Endothelial cell of umbilical vein (primary cell): Measurements from ENCODE around the gene POR. TPM values are rescaled to one million over a fixed set of nuclear protein-coding genes. Genes with fewer than 3 reads are reported as not detected.

ENCODE experiments used
- BruUV-seq: library from RNA; stranded (reverse); fragments of 400-500 nt; replicated peaks from 2 replicates; lab custom pipeline; 2021; lab: Mats Ljungman, UMichigan
- CTCF ChIA-PET: fragments of 300-600, 350-600 bp; sonication (Branson Sonifier 250); formaldehyde crosslinking; loops from one replicate; lab custom pipeline; 2021; ENCODE audit warnings: antibody characterized with exemption, inconsistent platforms; lab: Charles Lee
- POLR2A ChIA-PET: fragments of 300-600, 350-600 bp; sonication (Branson Sonifier 250); formaldehyde crosslinking; loops from one replicate; lab custom pipeline; 2021; ENCODE audit warnings: antibody characterized with exemption, inconsistent platforms; lab: Charles Lee
- DNase-seq: peaks from one replicate; pipeline ENCODE4 v3.0.0-alpha.2; 2011; ENCODE audit warnings: low read depth, low spot score
- FAIRE-seq: peaks from 2 replicates; lab custom pipeline; 2011; peaks lifted over from hg19 to GRCh38; lab: Jason Lieb, UNC
- H2AFZ ChIP-seq: 2 replicates; pipeline ENCODE4 v1.6.0; 2012; ENCODE audit warnings: low read depth, low read length, control low read depth, inconsistent platforms
- H3K27ac ChIP-seq: 2 replicates; pipeline ENCODE4 v1.5.1; 2011; ENCODE audit warnings: low read depth, mild to moderate bottlenecking, control low read depth, low read length, moderate library complexity; ENCODE audit not compliant: insufficient read depth
- H3K27me3 ChIP-seq, 2 experiments: 2 replicates each; pipeline versions ENCODE4 v1.6.0 to v1.6.1; 2011; ENCODE audit warnings: low read length in 2 of 2, mixed read lengths in 1 of 2; ENCODE audit not compliant: control insufficient read depth in 2 of 2, insufficient read depth in 2 of 2
- H3K36me3 ChIP-seq, 2 experiments: 2 replicates in 1 of 2; 3 replicates in 1 of 2; pipeline ENCODE4 v1.5.1; 2011; ENCODE audit warnings: low read length in 2 of 2, mild to moderate bottlenecking in 1 of 2, moderate library complexity in 1 of 2; ENCODE audit not compliant: control insufficient read depth in 2 of 2, insufficient read depth in 2 of 2; ENCODE audit errors: extremely low read depth in 1 of 2
- H3K4me1 ChIP-seq: 3 replicates; pipeline ENCODE4 v1.5.1; 2011; ENCODE audit warnings: mild to moderate bottlenecking, low read length; ENCODE audit not compliant: control insufficient read depth, insufficient read depth; ENCODE audit errors: extremely low read depth
- H3K4me2 ChIP-seq: 2 replicates; pipeline ENCODE4 v1.6.1; 2011; ENCODE audit warnings: low read length, control low read depth, mixed read lengths; ENCODE audit not compliant: insufficient read depth
- H3K4me3 ChIP-seq, 3 experiments: fragments of 200-600 bp in 1 of 3; sonication (generic), shearing (Covaris generic) in 1 of 3; replicated peaks in 1 of 3; 2 replicates each; pipeline ENCODE4 v1.5.1; 2011 to 2016; ENCODE audit warnings: control low read depth in 3 of 3, low read length in 3 of 3, mild to moderate bottlenecking in 2 of 3, inconsistent platforms in 1 of 3, low read depth in 1 of 3, moderate library complexity in 1 of 3; ENCODE audit not compliant: insufficient read depth in 1 of 3
- H3K79me2 ChIP-seq: 2 replicates; pipeline ENCODE4 v1.6.0; 2012; ENCODE audit warnings: low read length, inconsistent platforms; ENCODE audit not compliant: control insufficient read depth, insufficient read depth
- H3K9ac ChIP-seq: replicated peaks from 2 replicates; pipeline ENCODE3; 2011; ENCODE audit warnings: low read length, control low read depth; ENCODE audit not compliant: insufficient read depth; ENCODE audit errors: extremely low read depth
- H3K9me1 ChIP-seq: replicated peaks from 3 replicates; pipeline ENCODE4 v1.6.0; 2011; ENCODE audit warnings: mild to moderate bottlenecking, low read length; ENCODE audit not compliant: control insufficient read depth, insufficient read depth; ENCODE audit errors: extremely low read depth
- H3K9me3 ChIP-seq: replicated peaks from 2 replicates; pipeline ENCODE4 v1.5.1; 2012; ENCODE audit warnings: low read length, inconsistent platforms; ENCODE audit not compliant: control insufficient read depth, insufficient read depth
- H4K20me1 ChIP-seq: replicated peaks from 2 replicates; pipeline ENCODE3; 2011; ENCODE audit warnings: mild to moderate bottlenecking, low read length; ENCODE audit not compliant: control insufficient read depth, insufficient read depth; ENCODE audit errors: extremely low read depth
- CTCF ChIP-seq, 2 donors: IDR thresholded peaks; 1 replicate in 1 of 2; 2 replicates in 1 of 2; pipeline ENCODE4 v1.5.1; 2011; ENCODE audit warnings: low read length in 2 of 2, mild to moderate bottlenecking in 2 of 2, moderate library complexity in 2 of 2, control low read depth in 1 of 2, inconsistent platforms in 1 of 2, low read depth in 1 of 2; ENCODE audit not compliant: insufficient read depth in 1 of 2; ENCODE audit errors: extremely low read depth in 1 of 2
- EZH2 ChIP-seq: IDR thresholded peaks from 2 replicates; pipeline ENCODE4 v1.6.1; 2012; ENCODE audit warnings: borderline replicate concordance, low read depth, mild to moderate bottlenecking, moderate library complexity, low read length, inconsistent platforms; ENCODE audit not compliant: severe bottlenecking
- FOS ChIP-seq: IDR thresholded peaks from 2 replicates; pipeline ENCODE4 v1.6.1; 2011; ENCODE audit warnings: mild to moderate bottlenecking, low read length, moderate library complexity, borderline replicate concordance; ENCODE audit not compliant: insufficient read depth
- GATA2 ChIP-seq: IDR thresholded peaks from 2 replicates; pipeline ENCODE4 v1.7.0; 2011; ENCODE audit warnings: low read depth, mild to moderate bottlenecking, moderate library complexity, mixed read lengths, low read length; ENCODE audit not compliant: insufficient read length, insufficient read depth
- JUN ChIP-seq: IDR thresholded peaks from 2 replicates; pipeline ENCODE4 v1.6.1; 2011; ENCODE audit warnings: borderline replicate concordance, low read depth; ENCODE audit not compliant: insufficient read length, insufficient read depth
- MAX ChIP-seq: IDR thresholded peaks from 2 replicates; pipeline ENCODE4 v1.6.1; 2011; ENCODE audit not compliant: insufficient read depth, insufficient read length
- MYC ChIP-seq: IDR thresholded peaks from one replicate; pipeline ENCODE4 v1.6.1; 2011; ENCODE audit warnings: mild to moderate bottlenecking, low read depth, low read length
- POLR2A ChIP-seq: IDR thresholded peaks from 2 replicates; pipeline ENCODE4 v1.6.1; 2012; ENCODE audit warnings: low read depth, mild to moderate bottlenecking, control low read depth, low read length
- POLR2AphosphoS5 ChIP-seq: IDR thresholded peaks from 2 replicates; pipeline ENCODE4 v1.6.1; 2012; ENCODE audit warnings: low read depth, mild to moderate bottlenecking, control low read depth, low read length, moderate library complexity; ENCODE audit not compliant: insufficient read depth
- dilution Hi-C: fragments of 300-500 bp; cut with MboI; formaldehyde crosslinking; loops from one replicate; pipeline ENCODE4 v1.15.0; 2019; ENCODE audit warnings: low sequenced_read_pairs; ENCODE audit not compliant: extremely low pct_ligation_motif_present
- intact Hi-C: fragments of 100-400 bp; cut with micrococcal nuclease; formaldehyde crosslinking; loops from one replicate; pipeline ENCODE4 v1.10.0; 2022
- polyA plus RNA-seq, 4 experiments: library from polyadenylated mRNA; depleted of rRNA in 3 of 4; stranded (reverse) in 3 of 4; unstranded in 1 of 4; fragments of >200 nt; gene quantifications; 2 replicates each; pipeline versions ENCODE4 v1.2.1 to v1.2.3, GENCODE V29; 2011 to 2012; ENCODE audit warnings: missing spikeins in 1 of 4
- total RNA-seq: library from RNA; stranded (reverse); gene quantifications from 2 replicates; pipeline ENCODE4 v1.2.3, GENCODE V29; 2021

Gene POR
- total and polyA plus RNA-seq, 2 donors (not counting 3 experiments of a cell fraction or from before 2014, with no cell fraction given), result 59.5 to 73.6 TPM

- Histone ChIP-seq H3K4me1 (peaks cover 4% of the 10 kb centered on the region), H3K79me2 (no peaks in the 10 kb centered on the region), H2AFZ (peak overlapping the region; percentile 97), H3K9ac (peak overlapping the region; percentile 49), H3K9me3 (no peaks in the 10 kb centered on the region), H4K20me1 (no peaks in the 10 kb centered on the region), H3K27ac (no peak overlapping the region), H3K27me3 (no peaks in the 10 kb centered on the region), H3K36me3 (peaks cover 0 to 10% of the 10 kb centered on the region in 2 experiments), H3K4me3 (peak overlapping the region in 1 of 3 experiments; percentile 36), H3K4me2 (peak overlapping the region; percentile 76), H3K9me1 (no peaks in the 10 kb centered on the region)
- BruUV-seq, result no TSS peak
- TF ChIP-seq JUN (no peak), FOS (no peak), CTCF (IDR thresholded peaks at IDR 0.05; ENCODE audit: extremely low read depth in 1 of 2, insufficient read depth in 1 of 2, low read depth in 1 of 2, low read length in 2 of 2) (no peak), GATA2 (no peak), EZH2 (no peak), MAX (no peak), POLR2A (no peak), MYC (no peak), POLR2AphosphoS5 (no peak)
- ChIA-PET CTCF (interaction anchor here (1.0 to 2.4 kb wide), 3 partner anchors 14 to 79 kb away, joined by 3 to 6 read pairs (median 3); no protein-coding TSS in a partner anchor), POLR2A (interaction anchor here (0.8 kb wide), 1 partner anchor 79 kb away, joined by 4 read pairs; no protein-coding TSS in a partner anchor)
- FAIRE-seq, result no peak
- intact Hi-C loops, result loop anchor here (2.0 kb wide), 1 partner anchor 80 kb away; the partner anchor contains the start of gene POR
- DNase-seq, result no peak
- dilution Hi-C loops, result no loop called here
Observed at GRCh38 chr7:75995052-75995471, 80.1 kb downstream of the POR start.
